NCI-H1436 (cell line): ENCODE measurements around the gene FARS2.
A peak's percentile ranks its signal among the peaks of the same experiment; 100 is the strongest.

Source experiments
- DNase-seq: peaks from one replicate; lab custom pipeline; 2025; lab: John Stamatoyannopoulos, UW

FARS2 gene

GRCh38 chr6:5509106-5509505, 247.8 kb downstream of the FARS2 start:
- no peak for DNase-seq

- no peak for DNase-seq
Measured at GRCh38 chr6:5510331-5511133, 249.2 kb downstream of the FARS2 start.

- no peak for DNase-seq
Measured at GRCh38 chr6:5511954-5512353, 250.6 kb downstream of the FARS2 start.

GRCh38 chr6:5512422-5512821, 251.1 kb downstream of the FARS2 start:
- no peak for DNase-seq

GRCh38 chr6:5513408-5513807, 252.1 kb downstream of the FARS2 start:
- DNase-seq: peak; percentile 28

GRCh38 chr6:5514353-5514752, 253.0 kb downstream of the FARS2 start:
- DNase-seq: no peak

- DNase-seq: no peak
Measured at GRCh38 chr6:5515200-5515599, 253.9 kb downstream of the FARS2 start.

- no peak for DNase-seq
Measured at GRCh38 chr6:5516036-5516435, 254.7 kb downstream of the FARS2 start.

GRCh38 chr6:5517796-5518195, 256.5 kb downstream of the FARS2 start:
- DNase-seq: no peak

- DNase-seq: no peak
Measured at GRCh38 chr6:5518936-5519491, 257.7 kb downstream of the FARS2 start.

- DNase-seq: no peak
Measured at GRCh38 chr6:5520796-5521195, 259.5 kb downstream of the FARS2 start.

GRCh38 chr6:5521322-5521721, 260.0 kb downstream of the FARS2 start:
- no peak for DNase-seq

GRCh38 chr6:5522147-5522546, 260.8 kb downstream of the FARS2 start:
- DNase-seq: no peak

GRCh38 chr6:5524110-5524509, 262.8 kb downstream of the FARS2 start:
- DNase-seq: no peak

- DNase-seq: no peak
Measured at GRCh38 chr6:5525209-5525608, 263.9 kb downstream of the FARS2 start.

GRCh38 chr6:5529015-5529414, 267.7 kb downstream of the FARS2 start:
- DNase-seq: no peak

- DNase-seq: no peak
Measured at GRCh38 chr6:5529733-5530132, 268.4 kb downstream of the FARS2 start.

GRCh38 chr6:5531161-5531560, 269.8 kb downstream of the FARS2 start:
- no peak for DNase-seq

- DNase-seq: no peak
Measured at GRCh38 chr6:5531853-5532375, 270.6 kb downstream of the FARS2 start.

- DNase-seq: no peak
Measured at GRCh38 chr6:5532941-5533340, 271.6 kb downstream of the FARS2 start.

GRCh38 chr6:5534643-5535042, 273.3 kb downstream of the FARS2 start:
- no peak for DNase-seq

- no peak for DNase-seq
Measured at GRCh38 chr6:5536644-5537043, 275.3 kb downstream of the FARS2 start.

GRCh38 chr6:5537132-5537531, 275.8 kb downstream of the FARS2 start:
- no peak for DNase-seq

- no peak for DNase-seq
Measured at GRCh38 chr6:5537967-5538366, 276.7 kb downstream of the FARS2 start.
